ENCODE results near the gene FREY1.
A peak's percentile ranks its signal among the peaks of the same experiment; 100 is the strongest.

FREY1 gene

DNA sequence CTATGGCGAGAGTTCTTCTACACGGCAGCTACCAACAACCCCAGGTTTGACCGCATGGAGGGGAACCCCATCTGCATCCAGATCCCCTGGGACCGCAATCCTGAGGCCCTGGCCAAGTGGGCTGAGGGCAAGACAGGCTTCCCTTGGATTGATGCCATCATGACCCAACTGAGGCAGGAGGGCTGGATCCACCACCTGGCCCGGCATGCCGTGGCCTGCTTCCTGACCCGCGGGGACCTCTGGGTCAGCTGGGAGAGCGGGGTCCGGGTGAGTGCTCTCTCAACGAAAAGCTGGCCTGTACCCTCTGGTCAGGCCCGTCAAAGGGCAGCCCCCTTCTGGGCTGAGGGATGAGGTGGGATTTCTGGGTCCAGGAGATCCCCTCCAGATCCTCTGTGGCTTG is 37.5 kb downstream of the FREY1 start:
- no peak for TF ChIP-seq CTCF (conservative IDR thresholded peaks at IDR 0.05)
- no peak overlapping the region for H3K27ac ChIP-seq

DNA sequence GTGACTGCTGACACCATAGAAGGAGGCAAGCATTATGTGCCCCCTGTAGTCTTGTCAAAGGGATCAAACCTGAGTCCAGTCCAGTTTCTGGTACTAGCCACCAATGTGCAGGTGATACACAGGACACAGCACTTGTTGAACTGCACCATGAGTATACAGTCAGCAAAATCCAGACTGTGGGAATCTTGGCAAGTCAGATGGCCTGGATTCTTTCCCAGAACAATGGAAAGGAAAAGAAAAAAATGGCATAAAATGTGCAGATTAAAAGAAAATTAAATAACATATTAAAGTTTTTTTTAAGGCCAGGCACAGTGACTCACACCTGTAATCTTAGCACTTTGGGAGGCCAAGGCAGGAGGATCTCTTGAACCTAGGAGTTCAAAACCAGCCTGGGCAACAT is 43.0 kb downstream of the FREY1 start:
- H3K27ac ChIP-seq = no peak overlapping the region
- no peak for TF ChIP-seq CTCF (conservative IDR thresholded peaks at IDR 0.05)

- no peak for TF ChIP-seq CTCF (conservative IDR thresholded peaks at IDR 0.05)
- no peak overlapping the region for H3K27ac ChIP-seq
These were observed 46.1 kb downstream of the FREY1 start for GRCh38 chr11:45860764-45861510.

- TF ChIP-seq CTCF (conservative IDR thresholded peaks at IDR 0.05) = no peak
- peak overlapping the region; percentile 50 for H3K27ac ChIP-seq
These were observed 46.7 kb downstream of the FREY1 start for GRCh38 chr11:45860348-45860747.

DNA sequence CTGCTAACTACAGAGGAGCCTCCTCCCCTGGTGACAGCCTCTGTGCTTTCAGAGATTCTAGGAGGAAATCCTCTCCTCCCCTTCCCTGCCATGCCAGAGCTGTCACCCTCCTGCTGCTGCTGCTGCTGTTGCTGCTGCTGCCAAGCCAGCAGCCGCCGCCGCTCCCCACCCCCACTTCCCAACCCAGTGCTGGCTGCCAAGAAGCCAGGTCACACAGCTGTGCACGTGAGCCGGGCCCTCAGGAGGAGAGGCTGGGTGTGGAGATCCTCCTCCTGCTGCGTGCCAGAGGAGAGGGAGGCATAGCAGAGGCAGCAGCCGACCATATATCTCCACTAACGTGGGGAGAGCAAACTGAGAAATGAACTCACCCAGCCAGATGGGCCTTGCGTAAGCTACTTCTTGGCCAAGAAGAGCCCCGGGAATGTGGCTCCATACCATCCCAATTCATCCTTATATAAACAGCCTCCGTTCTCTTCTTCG is 47.4 kb downstream of the FREY1 start:
- no peak for TF ChIP-seq CTCF (conservative IDR thresholded peaks at IDR 0.05)
- H3K27ac ChIP-seq = peak overlapping the region; percentile 50

- peak overlapping the region; percentile 50 for H3K27ac ChIP-seq
- TF ChIP-seq CTCF (conservative IDR thresholded peaks at IDR 0.05) = no peak
These were observed 48.2 kb downstream of the FREY1 start for GRCh38 chr11:45858751-45859398.

DNA sequence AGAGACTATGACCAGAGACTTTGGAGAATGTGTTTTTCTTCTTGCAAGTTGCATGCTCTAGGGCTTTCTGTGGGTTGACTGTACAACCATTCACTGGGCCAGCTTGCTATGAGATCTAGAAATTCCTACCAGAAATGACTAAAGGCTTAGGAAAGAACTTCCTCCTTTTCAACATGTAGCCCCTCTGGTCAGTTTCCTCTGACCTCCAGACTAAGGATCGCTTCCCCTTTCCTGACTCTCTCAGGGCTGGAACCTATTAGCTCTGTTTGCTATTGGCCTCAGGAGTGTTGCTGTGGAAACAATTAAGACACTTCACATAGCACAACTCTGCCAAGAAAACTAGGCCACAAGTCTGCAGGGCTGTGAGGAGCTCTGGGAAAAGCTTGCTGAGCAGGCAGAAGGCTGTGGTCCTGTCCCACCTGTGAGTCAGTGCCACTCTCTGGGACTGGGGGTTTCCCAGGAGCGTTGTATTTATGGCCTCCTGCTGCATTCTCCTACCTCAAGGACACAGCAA is 49.1 kb downstream of the FREY1 start:
- no peak for TF ChIP-seq CTCF (conservative IDR thresholded peaks at IDR 0.05)
- H3K27ac ChIP-seq = peak overlapping the region; percentile 50
